Putamen (tissue), 1 donor: Measurements from ENCODE around the gene INSR.
A peak's percentile ranks its signal among the peaks of the same experiment; 100 is the strongest.

Experiments used
- DNase-seq: peaks from one replicate; pipeline ENCODE4 v3.0.0-alpha.2; 2016; ENCODE audit warnings: low spot score

The INSR gene

DNA sequence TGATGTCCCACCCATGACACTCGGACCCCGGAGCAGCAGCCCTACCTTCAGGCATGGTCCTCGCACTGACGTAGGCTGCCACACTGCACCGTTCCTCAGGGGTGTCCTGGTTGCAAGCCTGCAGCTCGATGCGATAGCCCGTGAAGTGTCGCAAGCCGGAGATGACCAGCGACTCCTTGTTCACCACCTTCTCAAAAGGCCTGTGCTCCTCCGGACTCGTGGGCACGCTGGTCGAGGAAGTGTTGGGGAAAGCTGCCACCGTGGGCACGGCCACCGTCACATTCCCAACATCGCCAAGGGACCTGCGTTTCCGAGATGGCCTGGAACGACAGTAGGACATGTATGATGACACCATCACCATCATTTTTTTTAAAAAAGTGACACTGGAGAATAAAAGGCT lies 151.4 kb downstream of the INSR start:
- no peak for DNase-seq

DNA sequence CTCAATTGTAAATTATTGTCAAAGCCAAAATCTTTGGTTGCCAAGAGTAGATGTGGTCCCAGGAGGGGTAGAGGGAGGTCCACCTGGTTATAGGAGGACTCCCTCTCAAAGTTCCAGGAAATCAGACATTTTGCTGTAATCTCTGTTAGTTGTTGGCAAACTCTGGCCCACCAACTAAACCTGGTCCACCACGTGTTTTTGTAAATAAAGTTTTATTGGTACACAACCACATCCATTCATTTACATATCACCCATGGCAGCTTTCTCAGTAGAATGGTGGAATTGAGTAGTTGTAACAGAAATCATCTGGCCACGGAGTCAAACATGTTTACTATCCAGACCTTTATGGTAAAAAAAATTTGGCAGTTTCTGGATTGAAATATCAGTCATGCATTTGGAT lies 154.1 kb downstream of the INSR start:
- no peak for DNase-seq

DNA sequence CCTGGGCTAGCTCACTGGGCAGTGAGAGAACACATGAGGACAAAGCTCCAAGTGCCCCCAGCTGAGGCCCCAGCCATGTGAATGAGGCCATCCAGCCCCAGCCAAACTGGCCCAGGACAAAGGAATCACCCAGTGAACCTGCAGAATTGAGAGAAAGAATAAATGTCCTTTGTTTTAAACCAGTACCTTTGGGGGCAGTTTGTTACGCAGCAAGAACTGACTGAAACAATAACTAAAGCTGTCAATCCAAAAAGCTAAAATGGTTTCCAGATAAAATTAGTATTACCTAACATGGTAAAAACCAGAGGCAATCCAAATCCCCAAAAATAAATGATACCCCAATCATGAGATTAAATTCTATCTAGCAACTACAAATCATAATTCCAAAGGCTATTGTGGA lies 155.1 kb downstream of the INSR start:
- DNase-seq = no peak

DNA sequence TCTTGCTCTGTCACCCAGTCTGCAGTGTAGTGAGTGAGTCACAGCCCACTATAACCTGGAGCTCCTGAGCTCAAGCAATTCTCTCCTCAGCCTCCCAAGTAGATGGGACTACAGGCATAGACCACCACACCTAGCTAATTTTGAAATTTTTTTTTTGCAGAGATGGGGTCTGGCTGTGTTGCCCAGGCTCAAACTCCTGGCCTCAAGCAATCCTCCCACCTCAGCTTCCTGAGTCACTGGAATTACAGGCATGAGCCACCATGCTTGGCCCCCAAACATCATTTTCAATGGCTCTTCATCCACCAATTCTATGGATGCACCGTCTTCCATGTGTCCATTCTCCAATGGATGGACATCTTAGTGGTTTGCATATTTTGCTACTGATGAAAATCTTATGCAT lies 155.8 kb downstream of the INSR start:
- DNase-seq = no peak

DNA sequence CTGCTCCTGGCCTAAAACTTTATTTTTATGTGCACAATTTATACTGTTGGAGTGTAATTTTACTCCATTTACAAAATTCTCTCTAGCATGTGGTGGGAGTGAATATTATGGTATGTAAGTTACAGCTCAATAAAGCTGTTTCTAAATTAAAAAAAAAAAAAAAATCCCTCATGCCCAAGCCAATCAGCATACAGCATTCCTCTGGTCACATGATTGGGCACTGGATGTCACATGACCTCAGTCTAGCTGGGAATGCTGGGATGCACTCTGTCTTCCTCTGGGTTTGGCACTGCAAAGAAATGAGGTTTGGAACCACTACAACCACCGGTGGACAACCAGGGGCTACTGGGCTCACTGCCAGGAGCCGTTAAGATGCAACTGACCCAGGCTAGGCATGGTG lies 157.1 kb downstream of the INSR start:
- DNase-seq = no peak

DNA sequence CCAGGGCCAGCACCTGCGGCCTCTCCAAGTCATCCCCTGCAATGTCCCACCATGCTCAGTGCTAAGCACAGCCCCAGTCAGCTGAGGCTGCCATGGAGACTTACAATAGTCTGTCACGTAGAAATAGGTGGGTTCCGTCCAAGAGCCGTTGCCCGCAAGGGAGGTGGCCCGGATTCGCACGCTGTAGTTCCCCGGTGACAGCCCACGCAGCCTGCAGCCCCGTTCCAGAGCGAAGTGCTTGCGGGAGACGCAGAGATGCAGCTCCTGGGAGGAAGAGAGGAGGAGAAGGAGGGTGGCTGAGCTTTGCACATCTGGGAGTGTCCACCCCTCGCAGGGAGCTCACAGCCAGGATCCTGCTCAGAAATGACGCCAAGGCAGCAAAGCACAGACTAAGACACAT lies 162.2 kb downstream of the INSR start:
- no peak for DNase-seq

DNA sequence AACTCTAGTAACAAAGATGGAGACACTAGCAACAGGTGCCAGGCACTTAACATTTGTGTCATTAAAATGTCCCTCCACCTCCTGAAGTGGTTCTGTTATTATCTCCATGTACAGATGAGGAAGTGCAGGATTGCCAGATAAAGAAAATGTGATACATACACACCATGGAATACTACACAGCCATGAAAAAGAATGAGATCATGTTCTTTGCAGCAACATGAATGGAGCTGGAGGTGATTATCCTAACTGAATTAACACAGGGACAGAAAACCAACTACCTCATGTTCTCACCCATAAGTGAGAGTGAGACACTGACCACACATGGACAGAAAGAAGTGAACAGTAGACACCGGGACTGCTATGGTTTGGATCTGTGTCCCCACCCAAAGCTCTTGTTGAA lies 164.2 kb downstream of the INSR start:
- DNase-seq = no peak

DNA sequence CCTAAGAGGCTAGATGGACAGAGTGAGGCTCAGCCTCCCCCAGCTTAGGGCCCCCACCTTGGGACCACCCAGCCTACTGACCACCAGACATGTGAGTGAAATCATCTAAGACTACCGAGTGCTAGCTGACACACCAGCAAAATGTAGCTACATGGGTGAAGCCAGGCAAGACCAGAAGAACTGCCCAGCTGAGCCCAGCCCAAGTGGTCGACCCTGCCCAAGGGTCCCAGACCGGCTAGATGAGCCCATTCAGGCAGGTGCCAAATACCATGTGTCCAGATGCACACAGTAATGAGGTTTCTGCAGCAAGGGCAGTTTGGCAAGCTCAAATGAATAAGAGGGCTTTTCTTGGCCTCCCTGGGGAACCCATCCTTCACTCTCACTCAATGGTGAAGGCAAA lies 168.1 kb downstream of the INSR start:
- no peak for DNase-seq

DNA sequence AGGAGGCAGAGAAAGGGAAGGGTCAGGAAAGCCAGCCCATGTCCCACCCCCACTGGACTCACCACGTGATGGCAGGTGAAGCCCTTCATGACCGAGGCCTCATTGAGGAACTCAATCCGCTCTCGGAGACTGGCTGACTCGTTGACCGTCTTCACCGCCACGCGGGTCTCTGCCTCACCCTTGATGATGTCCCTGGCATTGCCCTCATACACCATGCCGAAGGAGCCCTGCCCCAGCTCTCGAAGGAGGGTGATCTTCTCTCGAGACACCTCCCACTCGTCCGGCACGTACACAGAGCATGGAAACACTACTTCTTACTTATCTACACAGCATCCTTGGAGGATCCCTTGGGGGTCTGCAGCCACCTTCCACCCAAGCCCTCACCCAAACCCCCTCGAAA lies 169.0 kb downstream of the INSR start:
- DNase-seq = no peak

DNA sequence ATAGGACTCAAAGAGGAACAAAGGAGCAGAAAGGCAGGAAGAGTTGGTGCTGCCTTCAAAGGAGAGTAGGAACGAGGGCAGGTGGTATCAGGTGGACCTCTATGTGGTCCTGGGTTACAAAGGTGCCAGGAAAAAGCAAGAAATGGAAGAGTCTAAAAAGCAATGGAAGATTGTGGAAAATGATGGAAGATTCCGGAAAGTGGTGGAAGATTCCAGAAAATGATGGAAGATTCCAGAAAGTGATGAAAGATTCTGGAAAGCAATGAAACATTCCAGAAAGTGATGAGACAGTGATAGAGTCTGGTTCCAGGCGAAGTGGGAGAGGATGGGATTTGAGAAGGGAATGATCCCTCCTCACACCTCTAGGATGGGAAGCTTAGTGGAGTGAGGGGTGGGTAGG lies 169.4 kb downstream of the INSR start:
- no peak for DNase-seq

DNA sequence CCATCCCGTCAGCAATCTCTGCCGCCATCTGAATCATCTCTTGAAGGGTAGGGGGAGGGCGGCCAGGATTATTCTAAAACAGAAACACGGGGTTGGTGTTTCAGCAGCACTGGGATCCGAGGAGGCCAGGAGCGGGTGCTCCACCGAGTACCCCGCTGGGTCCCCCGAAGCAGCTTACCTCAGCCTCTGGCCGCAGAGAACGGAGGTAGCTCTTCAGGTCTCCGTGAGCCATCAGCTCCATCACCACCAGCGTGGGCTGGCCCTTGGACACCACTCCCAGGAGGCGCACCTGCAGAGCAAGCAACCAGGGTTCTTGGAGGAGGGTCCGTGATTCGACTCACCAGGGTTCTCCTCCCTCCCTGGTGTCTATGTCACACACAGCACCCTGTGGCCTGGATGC lies 171.5 kb downstream of the INSR start:
- no peak for DNase-seq

DNA sequence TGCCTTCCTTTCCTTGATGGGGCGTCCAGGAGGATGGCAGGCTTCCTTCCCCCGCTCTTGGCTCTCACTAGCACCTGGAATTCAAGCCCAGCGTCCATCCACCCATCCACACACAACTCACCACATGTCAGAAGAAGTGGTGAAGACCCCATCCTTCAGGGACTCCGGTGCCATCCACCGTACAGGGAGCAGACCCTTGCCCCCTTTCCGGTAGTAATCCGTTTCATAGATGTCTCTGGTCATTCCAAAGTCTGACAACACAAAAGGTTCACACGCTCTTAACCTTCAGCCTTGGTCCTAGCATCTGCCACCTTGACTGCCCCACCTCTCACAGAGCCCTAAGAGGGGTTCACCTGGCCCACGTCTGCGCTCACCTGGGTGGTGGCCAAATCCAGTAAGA lies 173.7 kb downstream of the INSR start:
- no peak for DNase-seq

DNA sequence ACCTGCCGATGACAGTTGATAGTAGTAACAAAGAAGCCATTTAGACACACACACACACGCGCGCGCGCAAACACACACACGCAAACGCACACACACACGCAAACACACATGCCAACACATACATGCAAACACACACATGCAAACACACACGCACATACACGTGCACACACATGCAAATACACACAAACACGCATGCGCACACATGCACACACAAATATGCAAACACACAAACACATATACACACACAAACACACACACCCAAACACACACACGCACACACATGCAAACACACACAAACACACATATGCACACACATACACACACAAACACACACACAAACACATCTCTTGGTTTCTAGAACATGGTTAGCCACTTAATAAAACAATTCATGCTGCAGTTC lies 174.6 kb downstream of the INSR start:
- no peak for DNase-seq

DNA sequence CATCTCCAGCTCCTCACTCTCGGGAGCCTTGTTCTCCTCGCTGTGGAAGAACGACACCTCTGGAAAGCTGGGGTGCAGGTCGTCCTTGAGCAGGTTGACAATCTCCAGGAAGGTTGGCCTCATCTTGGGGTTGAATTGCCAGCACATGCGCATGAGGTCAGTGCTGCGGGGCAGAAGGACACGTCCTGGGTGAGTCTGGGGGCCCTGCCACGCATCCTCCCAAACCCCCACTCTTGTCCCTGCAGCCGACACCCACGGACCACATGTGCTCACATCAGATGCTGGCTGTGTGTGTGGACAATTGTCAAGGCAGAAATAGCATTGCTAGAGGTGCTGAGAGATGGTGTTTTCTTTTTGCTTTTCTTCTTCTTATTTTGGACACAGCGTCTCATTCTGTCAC lies 177.0 kb downstream of the INSR start:
- DNase-seq = no peak

DNA sequence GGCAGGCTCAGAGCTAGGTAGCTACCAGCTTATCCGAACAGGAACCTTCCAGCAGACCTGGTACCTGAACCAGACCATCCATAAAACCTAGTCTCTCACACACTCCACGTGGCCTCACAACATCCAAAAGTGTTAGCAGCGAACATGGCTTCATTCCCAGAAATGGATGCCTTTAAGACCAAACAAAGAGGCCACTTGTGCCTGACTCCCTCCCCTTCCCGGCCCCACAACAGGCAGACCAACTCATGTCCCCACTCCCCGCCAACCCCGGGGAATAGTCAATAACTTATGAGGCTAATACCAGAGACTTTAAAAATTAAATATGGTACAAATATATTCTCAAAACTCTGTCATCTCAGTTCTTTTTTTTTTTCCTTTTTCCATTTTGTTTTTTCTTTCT lies 178.5 kb downstream of the INSR start:
- peak; percentile 90 for DNase-seq

DNA sequence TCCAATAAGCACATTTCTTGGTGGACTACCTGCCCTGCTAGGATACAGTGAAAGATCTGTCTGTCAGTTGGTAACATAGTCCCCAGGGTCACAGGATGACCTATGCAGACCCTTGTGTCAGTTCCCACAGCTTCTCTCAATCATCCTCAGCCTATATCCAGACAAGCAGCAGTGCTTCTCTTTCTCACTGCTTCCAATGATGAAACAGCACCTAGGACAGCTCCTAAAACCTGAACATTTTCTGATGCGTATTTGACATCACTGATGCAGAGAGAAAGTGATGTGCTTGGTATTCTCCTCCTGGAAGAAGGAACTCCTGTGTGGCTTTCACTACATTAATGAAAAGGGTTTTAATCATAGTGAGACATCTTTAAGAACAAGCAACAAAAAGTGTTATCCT lies 181.0 kb downstream of the INSR start:
- DNase-seq = no peak

DNA sequence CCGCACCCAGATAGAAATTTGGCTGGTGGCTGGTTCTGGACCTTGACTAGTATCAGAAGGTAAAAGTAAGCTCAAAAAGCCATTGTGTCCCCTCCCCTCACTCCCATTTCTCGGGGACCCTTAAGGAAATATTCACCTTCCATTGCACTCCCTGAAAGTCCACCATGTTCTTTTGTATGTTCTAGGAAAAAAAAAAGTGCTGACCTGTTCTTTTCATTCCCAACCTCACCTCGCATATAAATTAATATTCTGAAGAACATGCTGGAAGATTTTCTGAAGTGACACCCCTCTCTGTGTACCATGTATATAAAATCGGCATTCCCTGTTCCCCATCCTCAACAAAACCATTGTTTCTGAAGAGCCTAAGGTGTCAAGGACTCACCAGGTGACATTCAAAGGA lies 181.5 kb downstream of the INSR start:
- no peak for DNase-seq

DNA sequence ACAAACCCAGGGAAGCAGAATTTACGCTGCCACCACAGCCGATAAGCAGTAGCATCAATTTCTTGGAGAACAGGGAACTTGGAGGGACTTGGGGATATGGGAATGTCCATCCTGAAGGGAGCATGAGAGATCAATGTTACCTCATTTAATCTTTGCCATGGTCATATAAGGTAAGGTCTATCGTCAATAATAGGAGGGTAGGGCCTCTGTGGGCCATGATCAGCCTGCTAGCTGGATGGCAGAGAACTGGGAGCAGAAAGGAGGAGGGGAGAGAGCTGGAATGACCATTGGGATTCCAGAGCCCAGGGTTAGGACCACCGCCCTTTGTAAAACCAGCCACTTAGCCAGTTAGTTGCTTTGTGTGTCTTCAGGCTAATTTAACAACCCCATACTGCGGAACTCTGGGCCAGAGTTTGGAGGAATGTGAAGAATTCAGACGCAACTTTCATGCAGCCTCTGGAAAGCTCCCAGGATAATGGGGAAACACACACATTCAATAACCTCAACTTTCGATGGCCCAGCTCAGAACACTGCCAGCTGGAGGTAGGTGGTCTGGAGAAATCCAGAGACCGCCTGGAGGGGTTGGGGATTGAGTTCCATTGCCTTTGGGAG lies 184.4 kb downstream of the INSR start:
- no peak for DNase-seq

DNA sequence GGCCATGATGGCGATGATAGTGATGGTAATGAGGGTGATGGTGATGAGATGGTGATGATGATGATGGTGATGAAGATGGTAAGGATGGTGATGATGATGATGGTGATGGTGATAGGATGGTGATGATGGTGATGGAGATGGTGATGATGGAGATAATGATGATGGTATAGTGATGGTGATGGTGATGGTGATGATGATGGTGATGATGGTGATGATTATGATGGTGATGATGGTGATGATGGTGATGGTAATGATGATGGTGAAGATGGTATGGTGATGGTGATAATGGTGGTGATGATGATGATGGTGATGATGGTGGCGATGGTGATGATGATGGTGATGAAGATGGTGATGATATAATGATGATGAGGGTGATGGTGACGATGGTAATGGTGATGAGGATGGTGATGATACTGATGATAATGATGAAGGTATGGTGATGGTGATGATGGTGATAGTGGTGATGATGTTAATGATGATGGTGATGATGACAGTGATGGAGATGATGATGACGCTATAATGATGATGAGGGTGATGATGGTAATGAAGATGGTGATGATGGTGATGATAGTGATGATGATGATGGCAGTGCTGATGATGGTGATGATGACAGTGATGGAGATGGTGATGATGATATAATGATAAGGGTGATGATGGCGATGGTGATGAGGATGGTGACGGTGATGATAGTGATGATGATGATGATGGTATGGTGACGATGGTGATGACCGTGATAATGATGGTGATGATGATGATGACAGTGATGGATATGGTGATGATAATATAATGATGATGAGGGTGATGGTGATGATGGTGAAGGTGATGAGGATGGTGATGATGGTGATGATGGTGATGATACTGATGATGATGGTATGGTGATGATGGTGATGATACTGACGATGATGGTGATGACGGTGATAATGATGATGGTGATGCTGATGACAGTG lies 187.2 kb downstream of the INSR start:
- DNase-seq = no peak

DNA sequence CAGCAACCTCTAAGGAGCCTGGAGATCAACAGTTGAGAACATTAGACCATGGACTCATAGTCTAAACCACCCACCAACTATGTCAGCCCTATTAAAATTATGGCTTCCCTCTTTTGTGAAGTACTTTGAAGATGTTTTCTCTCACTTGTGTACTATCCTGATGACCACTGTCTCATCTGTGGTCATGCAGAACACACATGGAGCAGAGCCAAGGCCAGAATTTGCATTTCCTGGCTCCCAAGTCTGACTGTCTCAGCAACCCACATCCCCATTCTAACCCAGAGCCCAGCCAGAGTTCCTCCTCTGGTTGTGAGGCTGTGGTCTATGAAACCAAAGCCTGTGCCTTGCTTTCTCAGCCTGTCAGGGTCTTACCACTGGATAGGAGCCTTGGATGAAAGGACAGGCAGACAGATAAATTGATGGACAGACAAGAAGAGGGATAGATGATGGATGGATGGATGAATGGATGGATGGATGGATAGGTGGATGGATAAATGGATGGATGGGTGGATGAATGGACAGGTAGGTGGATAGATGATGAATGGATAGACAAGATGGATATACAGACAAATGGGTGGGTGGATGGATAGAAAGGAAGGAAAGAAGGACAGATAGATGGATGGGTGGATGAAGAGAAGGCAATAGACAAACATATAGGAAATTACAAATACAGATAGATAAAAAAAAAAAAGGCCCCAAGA lies 189.3 kb downstream of the INSR start:
- DNase-seq = no peak

DNA sequence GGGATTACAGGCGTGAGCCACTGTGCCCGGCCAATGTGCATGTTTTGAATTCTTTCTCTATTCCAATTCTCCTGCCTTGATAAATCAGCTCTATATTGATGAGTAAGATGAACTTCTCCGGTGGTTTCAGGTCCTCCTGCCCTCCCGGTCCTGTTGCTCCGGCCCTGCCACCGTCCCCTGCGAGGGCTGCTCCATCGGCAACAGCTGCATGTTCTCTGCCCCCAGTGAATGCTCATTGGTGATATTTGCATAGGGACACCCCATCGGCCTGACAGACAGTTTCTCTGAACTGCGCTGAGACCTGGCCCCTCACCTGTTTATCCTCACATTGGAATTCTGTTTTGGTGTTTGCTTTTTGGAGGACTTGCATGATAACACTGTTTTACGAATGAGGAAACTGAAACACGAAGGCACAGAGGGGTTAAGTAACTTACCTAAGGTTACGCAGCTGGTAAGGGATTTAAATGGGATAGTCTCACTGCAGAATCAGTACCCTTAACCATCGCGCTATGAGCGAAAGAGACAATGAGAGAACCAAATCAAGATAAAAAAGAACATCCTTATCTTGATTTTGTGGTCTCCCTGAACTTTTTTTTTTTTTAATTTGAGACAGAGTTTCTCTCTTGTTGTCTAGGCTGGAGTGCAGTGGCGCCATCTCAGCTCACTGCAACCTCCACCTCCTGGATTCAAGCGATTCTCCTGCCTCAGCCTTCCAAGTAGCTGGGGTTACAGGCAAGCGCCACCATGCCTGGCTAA lies 192.5 kb downstream of the INSR start:
- DNase-seq = no peak

DNA sequence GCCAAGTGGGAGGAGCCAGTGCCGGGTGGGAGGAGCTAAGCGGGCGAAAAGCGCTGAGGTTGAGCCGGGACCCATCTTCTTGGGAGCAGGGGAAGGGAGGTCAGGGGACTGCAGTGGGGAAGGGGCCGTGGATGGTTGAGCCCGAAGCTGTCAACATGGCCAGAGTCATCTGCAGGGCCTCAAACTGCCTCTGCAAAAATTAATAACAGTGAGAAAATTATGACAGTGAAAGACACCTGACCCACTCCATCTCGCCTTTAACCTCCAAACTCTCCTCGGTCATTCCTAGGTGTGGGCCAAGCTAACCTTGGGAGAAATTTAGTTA lies 194.7 kb downstream of the INSR start:
- no peak for DNase-seq
